22Rv1 (cell line): ENCODE results near the gene KLHL17.

Experiments used
- H3K27ac ChIP-seq: fragments of 450-650 bp; 2 replicates; pipeline ENCODE4 v1.5.1; 2017
- CTCF ChIP-seq: fragments of 450-650 bp; IDR thresholded peaks from 2 replicates; pipeline ENCODE4 v1.5.1; 2017; ENCODE audit warnings: mild to moderate bottlenecking
- ZFX ChIP-seq: fragments of 450-650 bp; IDR thresholded peaks from 2 replicates; pipeline ENCODE4 v1.6.1; 2017; ENCODE audit warnings: antibody characterized with exemption, borderline replicate concordance

Gene KLHL17

GRCh38 chr1:980137-980571 is 19.8 kb downstream of the KLHL17 start:
- no peak overlapping the region for H3K27ac ChIP-seq
- TF ChIP-seq CTCF: no peak
- TF ChIP-seq ZFX: no peak

- TF ChIP-seq CTCF (no peak), ZFX (no peak)
- no peak overlapping the region for H3K27ac ChIP-seq
Observed at GRCh38 chr1:980602-981395, 20.4 kb downstream of the KLHL17 start.

GRCh38 chr1:981491-981954 is 21.1 kb downstream of the KLHL17 start:
- TF ChIP-seq CTCF: no peak
- no peak overlapping the region for H3K27ac ChIP-seq

- TF ChIP-seq CTCF: no peak
- TF ChIP-seq ZFX: no peak
- no peak within 1 kb of the TSS for H3K27ac ChIP-seq
Observed at GRCh38 chr1:981955-982558, 21.7 kb downstream of the KLHL17 start, which contains the start of gene PERM1. Gene PERM1, minus strand, starts transcription at chr1:982093. Its CDS starts 1,064 bp downstream, at chr1:981029.

- no peak for TF ChIP-seq ZFX
- TF ChIP-seq CTCF: no peak
Observed at GRCh38 chr1:982765-983436, 22.5 kb downstream of the KLHL17 start.

GRCh38 chr1:983798-984475 is 23.6 kb downstream of the KLHL17 start:
- no peak overlapping the region for H3K27ac ChIP-seq
- TF ChIP-seq CTCF (peak; percentile 93), ZFX (no peak)

More at GRCh38 chr1:982765-983436, 22.5 kb downstream of the KLHL17 start:
- no peak overlapping the region for H3K27ac ChIP-seq
